ENCODE measurements around the gene GNAT2.

DNA sequence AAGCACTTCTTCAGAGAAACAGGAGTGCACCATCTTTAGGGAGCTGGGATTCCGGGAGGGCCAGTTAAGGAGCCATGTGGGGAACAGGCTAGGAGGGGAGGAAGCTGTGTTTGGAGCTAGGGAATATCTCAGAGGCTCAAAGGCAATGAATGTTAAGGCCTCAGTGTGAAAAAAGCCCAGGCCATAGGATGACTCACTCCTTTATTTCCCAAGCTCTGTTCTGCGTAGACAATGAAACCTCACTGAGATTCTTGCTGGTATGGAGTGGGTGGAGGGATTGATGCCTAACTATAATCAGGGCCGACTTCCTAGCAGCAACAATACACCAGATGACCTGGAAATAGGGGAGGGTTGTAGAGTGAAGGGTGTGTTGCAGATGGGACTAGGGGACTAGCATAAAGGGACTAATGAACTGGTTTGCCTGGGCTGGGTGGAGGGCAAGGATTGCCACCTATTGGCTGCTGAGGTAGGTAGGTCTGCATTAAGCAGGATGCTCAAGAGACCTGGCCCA, 2.1 kb downstream of the GNAT2 start:
- TF ChIP-seq, protein P1, sequence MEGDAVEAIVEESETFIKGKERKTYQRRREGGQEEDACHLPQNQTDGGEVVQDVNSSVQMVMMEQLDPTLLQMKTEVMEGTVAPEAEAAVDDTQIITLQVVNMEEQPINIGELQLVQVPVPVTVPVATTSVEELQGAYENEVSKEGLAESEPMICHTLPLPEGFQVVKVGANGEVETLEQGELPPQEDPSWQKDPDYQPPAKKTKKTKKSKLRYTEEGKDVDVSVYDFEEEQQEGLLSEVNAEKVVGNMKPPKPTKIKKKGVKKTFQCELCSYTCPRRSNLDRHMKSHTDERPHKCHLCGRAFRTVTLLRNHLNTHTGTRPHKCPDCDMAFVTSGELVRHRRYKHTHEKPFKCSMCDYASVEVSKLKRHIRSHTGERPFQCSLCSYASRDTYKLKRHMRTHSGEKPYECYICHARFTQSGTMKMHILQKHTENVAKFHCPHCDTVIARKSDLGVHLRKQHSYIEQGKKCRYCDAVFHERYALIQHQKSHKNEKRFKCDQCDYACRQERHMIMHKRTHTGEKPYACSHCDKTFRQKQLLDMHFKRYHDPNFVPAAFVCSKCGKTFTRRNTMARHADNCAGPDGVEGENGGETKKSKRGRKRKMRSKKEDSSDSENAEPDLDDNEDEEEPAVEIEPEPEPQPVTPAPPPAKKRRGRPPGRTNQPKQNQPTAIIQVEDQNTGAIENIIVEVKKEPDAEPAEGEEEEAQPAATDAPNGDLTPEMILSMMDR (IDR thresholded peaks at IDR 0.05; ENCODE audit: extremely low read depth in 1 of 2, insufficient read depth in 1 of 2, low read depth in 1 of 2, low read length in 2 of 2) = no peak
- TF ChIP-seq POLR2A (IDR thresholded peaks at IDR 0.05; ENCODE audit: low read depth, low read length) (peak; percentile 45), POLR2AphosphoS5 (IDR thresholded peaks at IDR 0.05; ENCODE audit: insufficient read depth, low read depth, low read length) (peak; percentile 55), EZH2 (IDR thresholded peaks at IDR 0.05; ENCODE audit: borderline replicate concordance, low read depth, low read length, severe bottlenecking) (no peak), JUN (IDR thresholded peaks at IDR 0.05; ENCODE audit: borderline replicate concordance, insufficient read depth, insufficient read length, low read depth) (peak; percentile 92), GATA2 (IDR thresholded peaks at IDR 0.05; ENCODE audit: insufficient read depth, insufficient read length, low read depth, low read length) (peak; percentile 20), FOS (IDR thresholded peaks at IDR 0.05; ENCODE audit: borderline replicate concordance, insufficient read depth, low read length) (peak; percentile 95), MYC (IDR thresholded peaks at IDR 0.05; ENCODE audit: low read depth, low read length) (no peak)
- TF ChIP-seq, protein P2, sequence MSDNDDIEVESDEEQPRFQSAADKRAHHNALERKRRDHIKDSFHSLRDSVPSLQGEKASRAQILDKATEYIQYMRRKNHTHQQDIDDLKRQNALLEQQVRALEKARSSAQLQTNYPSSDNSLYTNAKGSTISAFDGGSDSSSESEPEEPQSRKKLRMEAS (IDR thresholded peaks at IDR 0.05; ENCODE audit: insufficient read depth, insufficient read length) = no peak

Measured in endothelial cell of umbilical vein (primary cell).